Activated CD4-positive, alpha-beta T cell treated with anti-CD3 and anti-CD28 coated beads for 4 hours (primary cell): Measurements from ENCODE around the gene NRGN.

Source experiments
- DNase-seq, 2 donors: peaks; one replicate each; pipeline ENCODE4 v3.0.0-alpha.2; 2020

Gene NRGN

DNA sequence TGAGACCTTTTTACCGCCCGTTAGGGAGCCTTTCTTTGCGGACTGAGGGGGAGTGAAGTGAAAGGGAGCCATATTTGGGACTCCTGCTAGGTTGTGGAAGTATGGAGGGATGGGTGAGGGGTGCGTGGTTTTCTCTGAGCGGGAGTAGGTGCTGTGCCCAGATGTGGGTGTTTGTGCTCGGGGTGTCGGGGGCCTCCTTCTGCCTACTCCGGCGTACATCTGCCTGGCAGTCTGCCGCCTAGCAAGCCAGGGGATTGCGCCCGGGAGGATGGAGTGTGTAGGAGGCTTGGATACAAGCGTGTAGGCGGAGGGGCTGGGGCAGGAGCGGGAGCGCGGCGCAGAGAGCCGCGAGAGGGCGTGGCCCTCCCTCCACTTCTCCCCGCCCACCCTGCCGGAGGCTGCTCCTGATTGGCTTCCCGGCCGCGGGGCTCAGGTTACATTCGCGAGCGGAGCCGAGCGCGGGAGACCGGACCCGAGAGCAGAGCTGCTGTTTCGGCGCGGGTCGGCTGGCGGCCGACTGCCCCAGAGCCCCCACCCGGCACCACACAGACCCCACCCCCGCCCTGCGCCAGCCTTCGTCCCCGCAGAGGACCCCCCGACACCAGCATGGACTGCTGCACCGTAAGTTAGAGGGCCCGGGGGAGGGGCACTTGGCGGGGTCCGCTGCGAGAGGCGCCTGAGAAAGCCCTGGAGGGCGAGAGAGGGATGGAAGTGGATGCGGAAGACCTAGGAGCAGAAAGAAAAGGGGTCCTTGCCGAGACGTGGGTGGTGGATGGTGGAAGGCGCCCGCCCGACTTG is at the start of gene NRGN:
TSS of gene NRGN (plus strand) at position 464 of the 798 bp plus-strand sequence. CDS start at position 607, 143 bp downstream.
- peak; percentile 80 to 82 for DNase-seq

GRCh38 chr11:124693142-124693541 is 46.6 kb upstream of the NRGN start:
- DNase-seq, result no peak

GRCh38 chr11:124699547-124699946 is 40.2 kb upstream of the NRGN start:
- no peak for DNase-seq

DNA sequence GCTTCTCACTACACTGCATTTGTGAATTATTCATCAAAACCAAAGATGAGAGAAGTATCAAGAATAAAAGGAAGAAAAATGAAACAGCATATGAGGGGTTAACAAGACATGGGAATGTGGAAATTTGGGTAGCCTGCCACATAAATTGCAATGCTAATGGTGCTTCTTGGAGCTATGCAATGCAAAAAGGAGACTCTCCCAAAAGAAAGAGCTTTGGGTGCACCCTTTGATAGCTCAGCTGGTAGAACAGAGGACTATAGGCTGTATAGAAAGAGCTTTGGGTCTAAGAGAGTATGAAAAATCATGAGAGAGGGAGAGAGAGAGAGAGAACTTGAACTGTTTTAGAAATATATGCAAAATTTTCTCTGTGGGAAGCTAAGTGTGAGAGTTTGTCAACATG is 39.7 kb upstream of the NRGN start:
- no peak for DNase-seq

- DNase-seq, result no peak
These were observed 31.9 kb upstream of the NRGN start for GRCh38 chr11:124707829-124708228.

- no peak for DNase-seq
These were observed 27.4 kb upstream of the NRGN start for GRCh38 chr11:124712392-124712791.

DNA sequence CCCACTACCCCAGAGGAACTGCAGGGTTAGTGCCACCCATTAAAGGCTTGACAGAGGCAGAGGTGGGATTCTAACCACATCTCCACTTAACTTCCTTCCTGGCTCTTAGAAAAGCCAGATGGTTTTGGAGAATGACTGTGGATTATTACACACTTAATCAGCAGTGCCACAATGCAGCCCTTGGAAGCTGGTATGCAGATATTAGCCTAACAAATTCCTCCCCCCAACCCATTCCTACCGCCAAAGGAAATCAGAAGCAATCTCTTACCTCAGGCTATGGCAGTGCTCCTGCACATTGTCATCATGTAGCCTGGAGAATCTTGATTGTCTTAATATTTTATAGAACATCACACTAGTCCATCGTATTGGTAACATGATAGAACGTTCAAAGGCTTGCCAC is 23.2 kb upstream of the NRGN start:
- DNase-seq, result no peak

DNA sequence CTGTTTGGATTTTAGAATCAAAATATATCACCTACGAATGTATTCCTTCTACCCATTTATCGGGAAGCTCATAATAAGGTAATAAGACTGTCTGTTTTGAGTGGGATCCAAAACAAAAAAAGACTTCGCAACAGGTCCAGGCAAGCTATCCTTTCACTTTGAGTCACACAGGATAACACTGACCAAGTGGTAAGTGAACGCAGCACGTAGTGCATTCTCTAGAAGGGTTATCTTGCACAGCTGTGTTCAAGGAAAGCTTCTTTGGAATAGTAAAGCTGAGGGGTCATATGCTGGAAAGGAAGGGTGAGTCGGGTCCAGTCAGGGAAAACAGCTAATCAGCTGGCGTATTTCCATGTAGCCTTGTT is 22.3 kb upstream of the NRGN start:
- no peak for DNase-seq

- peak in 1 of 2 donors; percentile 7 for DNase-seq
These were observed 21.7 kb upstream of the NRGN start for GRCh38 chr11:124717786-124718651.

DNA sequence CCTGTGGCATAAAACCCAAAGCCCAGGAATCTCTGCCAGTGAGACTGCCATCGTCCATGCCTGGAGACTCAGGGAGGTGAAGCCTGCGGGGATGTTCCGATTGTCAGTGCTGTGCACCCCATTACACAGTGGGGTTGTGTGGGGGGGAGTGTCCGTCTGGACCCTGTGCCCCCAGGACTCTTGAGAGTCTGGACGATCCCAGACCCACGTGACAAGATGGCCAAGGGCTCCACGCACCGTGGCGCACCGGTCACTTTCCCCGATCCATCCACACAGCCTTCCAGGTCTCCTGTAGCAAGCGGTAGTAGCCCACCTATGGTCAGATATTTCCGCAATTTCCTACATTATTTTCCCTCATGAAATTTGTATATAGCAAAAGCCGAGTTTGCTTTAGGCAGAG is 20.9 kb upstream of the NRGN start:
- no peak for DNase-seq

DNA sequence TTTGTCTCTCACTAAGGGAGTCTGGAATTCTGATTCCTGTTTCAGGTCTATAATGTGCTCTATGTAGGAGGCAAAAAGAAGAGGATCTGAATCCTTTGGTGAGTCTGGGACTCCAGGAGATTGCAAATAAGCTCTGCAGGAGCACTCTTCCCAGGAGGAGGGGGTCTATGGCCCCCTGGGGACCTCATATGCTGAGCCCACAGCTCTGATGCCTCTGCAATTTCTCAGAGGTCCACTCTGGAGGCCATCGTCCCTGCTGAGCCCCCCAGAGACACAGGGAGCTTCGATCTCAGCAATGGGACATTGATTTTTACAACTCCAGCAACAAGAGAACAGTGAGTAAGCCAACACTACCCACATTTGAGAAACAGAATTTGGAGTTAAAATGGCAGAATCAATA is 20.2 kb upstream of the NRGN start:
- no peak for DNase-seq

DNA sequence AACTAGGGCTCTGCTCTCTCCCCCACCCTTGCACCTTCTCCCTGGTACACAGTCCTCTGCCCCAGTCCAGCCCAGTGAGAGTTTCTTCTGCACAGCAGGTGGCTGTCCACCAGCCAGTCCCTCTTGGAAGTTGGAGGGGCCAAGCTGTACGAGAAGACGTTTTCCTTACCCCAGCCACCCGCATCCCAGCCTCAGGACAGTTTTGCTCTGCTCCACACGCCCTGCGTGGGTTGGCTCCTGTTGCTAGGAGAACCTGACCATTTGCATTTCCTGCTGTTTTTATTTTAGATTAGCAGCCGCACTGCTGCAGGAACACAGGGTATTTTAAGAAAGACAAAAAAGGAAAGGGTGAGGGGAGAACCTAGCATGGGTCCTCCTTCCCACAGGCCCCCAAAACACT is 17.6 kb upstream of the NRGN start:
- no peak for DNase-seq

DNA sequence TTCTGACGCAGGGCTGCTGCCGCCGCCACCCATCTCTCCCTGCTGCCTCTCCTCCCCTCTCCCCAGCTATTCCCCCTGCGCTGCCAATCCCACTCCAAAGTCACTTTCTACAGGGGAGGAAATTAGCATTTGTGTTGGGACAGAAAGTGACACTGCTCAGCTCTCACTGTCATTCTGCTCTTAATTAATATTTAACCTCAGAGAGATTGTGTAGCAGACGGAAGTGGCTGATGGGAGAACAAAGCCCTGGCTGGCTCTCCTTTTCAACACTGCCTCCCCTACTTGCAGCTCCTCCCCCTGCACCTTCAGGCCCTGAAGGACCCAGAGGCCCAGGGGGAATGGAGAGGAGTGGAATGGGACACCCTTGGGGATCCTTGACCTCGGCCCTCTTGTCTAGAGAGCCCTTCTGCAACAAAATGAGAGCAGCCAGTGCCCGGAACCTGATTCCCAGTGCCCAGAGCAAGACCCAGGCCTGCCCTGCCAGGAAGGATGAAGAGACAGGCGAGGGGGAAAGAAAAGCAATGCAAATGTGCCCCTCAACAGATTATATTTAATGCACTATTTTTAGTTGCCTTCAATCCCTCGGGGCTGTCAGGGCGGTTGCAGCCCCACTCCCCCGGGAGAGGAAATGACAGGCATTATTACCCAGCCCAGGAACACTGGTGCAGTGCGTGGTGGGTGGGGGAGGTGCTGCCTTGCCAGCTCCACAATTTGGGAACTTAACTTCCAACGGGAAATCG is 14.6 kb upstream of the NRGN start:
- no peak for DNase-seq

GRCh38 chr11:124725719-124726105 is 14.0 kb upstream of the NRGN start:
- DNase-seq, result no peak

DNA sequence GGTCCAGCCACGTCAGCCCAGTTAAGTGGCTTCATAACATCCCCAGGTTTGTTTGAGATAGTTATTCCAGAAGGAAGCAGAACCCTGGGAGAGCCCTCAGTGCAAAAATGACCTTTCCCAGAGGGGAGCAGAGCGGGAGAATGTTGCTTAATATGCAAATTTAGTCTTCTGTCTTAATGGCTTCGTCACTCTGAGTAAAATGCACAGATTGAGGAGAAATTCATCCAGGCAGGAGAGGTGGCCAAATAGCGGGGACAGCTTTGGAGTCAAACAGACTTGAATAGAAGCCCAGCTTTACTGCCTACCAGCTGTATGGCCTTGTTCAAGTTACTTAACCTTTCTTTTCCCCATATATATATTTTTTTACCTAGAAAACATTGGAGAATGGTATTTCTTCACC is 12.3 kb upstream of the NRGN start:
- no peak for DNase-seq

- no peak for DNase-seq
These were observed 11.6 kb upstream of the NRGN start for GRCh38 chr11:124728134-124728533.

- no peak for DNase-seq
These were observed 10.2 kb upstream of the NRGN start for GRCh38 chr11:124729571-124729970.

- no peak for DNase-seq
These were observed 7.5 kb upstream of the NRGN start for GRCh38 chr11:124732230-124732629.

GRCh38 chr11:124736736-124737135 is 3.0 kb upstream of the NRGN start:
- no peak for DNase-seq

DNA sequence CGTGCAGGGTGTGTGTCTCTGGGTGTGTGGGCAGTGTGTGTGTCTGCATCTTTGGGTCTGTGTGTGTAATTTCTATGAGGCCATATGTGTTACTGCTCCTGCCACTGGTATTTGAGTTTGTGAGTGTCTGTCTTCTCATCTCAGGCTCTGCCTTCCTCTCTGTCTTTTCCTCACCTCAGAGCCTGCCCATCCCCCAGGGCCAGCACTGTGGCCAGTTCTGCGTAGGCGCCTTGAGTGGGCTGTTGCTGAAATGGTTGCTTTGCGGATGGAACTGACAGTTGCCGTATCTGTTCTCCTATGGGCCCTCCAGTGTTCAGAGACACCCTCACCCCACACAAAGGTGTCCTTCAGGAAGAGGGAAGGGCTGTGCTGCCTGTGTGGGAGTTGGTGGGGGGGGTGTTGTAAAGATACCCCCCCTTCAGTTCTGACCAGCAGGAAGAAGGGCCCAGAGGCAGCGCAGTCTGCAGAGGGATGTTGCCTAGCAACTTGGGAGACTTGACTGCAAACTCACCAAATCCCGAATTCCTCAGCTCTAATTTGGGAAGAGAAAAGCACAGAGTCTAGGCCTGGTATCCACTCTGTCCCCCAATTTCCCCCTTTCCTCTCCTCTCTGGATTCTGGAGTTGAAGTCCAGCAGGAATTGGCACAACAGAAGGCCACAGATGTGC is 2.0 kb upstream of the NRGN start:
- no peak for DNase-seq

DNA sequence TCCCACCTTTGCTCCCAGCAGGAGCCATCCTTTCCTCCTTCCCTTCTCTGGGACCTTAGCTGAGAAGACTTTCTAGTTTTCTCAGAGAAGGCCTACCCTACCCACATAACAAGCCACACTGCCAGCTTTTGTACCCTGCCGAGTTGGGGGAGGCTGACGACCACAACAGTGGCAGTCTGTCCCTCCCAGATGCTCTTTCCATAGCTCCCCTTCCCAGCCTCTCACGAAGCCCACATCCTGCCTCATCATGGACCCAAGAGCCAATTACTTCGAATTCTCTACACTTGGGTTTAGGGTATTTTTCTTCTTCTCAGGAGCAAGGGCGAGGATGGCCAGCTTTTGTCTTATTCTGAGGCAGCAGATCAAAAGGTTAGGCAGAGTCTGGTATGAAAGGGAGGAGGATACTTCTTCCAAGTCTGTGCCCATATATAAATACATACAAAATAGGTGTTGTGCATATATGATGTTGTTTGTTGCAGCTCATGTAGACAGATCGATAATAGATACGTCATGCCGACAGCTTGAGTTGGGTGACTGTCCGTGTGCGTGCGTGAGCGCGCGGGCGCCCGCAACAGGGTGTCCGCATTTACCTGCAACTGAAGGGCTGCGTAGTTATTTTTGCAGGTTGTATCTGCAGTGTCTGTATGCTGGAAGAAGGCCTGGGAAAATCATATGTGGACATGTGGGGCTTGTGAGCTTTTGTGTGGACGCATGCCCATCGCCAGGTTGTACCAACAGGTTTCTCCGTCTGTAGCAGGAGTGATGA is 846 bp upstream of the NRGN start:
- no peak for DNase-seq

- DNase-seq, result peak; percentile 53 to 56
These were observed 638 bp downstream of the NRGN start for GRCh38 chr11:124740277-124740882.
